ENCODE results near the gene VWCE.

- TF ChIP-seq CTCF (IDR thresholded peaks at IDR 0.05; ENCODE audit: low read depth, low read length, poor library complexity, severe bottlenecking) (no peak), EZH2phosphoT487 (IDR thresholded peaks at IDR 0.05; ENCODE audit: borderline replicate concordance, low read length) (no peak)
Measured at GRCh38 chr11:61328351-61328750, 33.2 kb upstream of the VWCE start.
